AG09309 (cell line): ENCODE data around the gene PIMREG.

Source experiments
- DNase-seq: peaks from one replicate; pipeline ENCODE4 v3.0.0-alpha.2; 2010; ENCODE audit warnings: low read depth
- H3K4me3 ChIP-seq: 2 replicates; pipeline ENCODE4 v1.5.1; 2011; ENCODE audit warnings: mild to moderate bottlenecking, low read depth, low read length, moderate library complexity; ENCODE audit not compliant: control insufficient read depth
- CTCF ChIP-seq: IDR thresholded peaks from 2 replicates; pipeline ENCODE4 v1.5.1; 2011; ENCODE audit warnings: mild to moderate bottlenecking, low read depth, low read length, inconsistent platforms; ENCODE audit not compliant: insufficient read depth, control insufficient read depth; ENCODE audit errors: missing control alignments

Gene PIMREG

GRCh38 chr17:6467567-6467966, 23.3 kb downstream of the PIMREG start:
- no peak overlapping the region for H3K4me3 ChIP-seq
- no peak for TF ChIP-seq CTCF
- DNase-seq = no peak

GRCh38 chr17:6468051-6468790, 24.0 kb downstream of the PIMREG start:
- H3K4me3 ChIP-seq = no peak overlapping the region
- no peak for DNase-seq
- TF ChIP-seq CTCF = no peak

- TF ChIP-seq CTCF = no peak
- no peak overlapping the region for H3K4me3 ChIP-seq
- no peak for DNase-seq
These were observed 26.0 kb downstream of the PIMREG start for GRCh38 chr17:6470146-6470718.

- H3K4me3 ChIP-seq = no peak overlapping the region
- DNase-seq = no peak
- no peak for TF ChIP-seq CTCF
These were observed 26.7 kb downstream of the PIMREG start for GRCh38 chr17:6470751-6471521.

GRCh38 chr17:6471531-6472465, 27.5 kb downstream of the PIMREG start:
- peak; percentile 32 for TF ChIP-seq CTCF
- DNase-seq = peak; percentile 25
- H3K4me3 ChIP-seq = no peak overlapping the region

- H3K4me3 ChIP-seq = no peak overlapping the region
- TF ChIP-seq CTCF = no peak
- no peak for DNase-seq
These were observed 28.3 kb downstream of the PIMREG start for GRCh38 chr17:6472517-6472916.
